K562 (cell line): ENCODE measurements around the gene TMPRSS5. TPM values are rescaled to one million over a fixed set of nuclear protein-coding genes. Genes with fewer than 3 reads are reported as not detected.

Experiments
- ATAC-seq: fragments of 200-7000 bp; cut with Tn5 transposase; 3 replicates; pipeline ENCODE4 v1.9.1; 2020; ENCODE audit warnings: moderate library complexity
- BruUV-seq: library from RNA; stranded (reverse); fragments of 400-500 nt; replicated peaks from 2 replicates; lab custom pipeline; 2021; lab: Mats Ljungman, UMichigan
- CTCF ChIA-PET: fragments of 300-600 bp; formaldehyde crosslinking; extraction: SDS; loops from one replicate; lab custom pipeline; 2021; ENCODE audit warnings: low intra/inter-chr PET ratio; lab: Yijun Ruan, JAX
- POLR2A ChIA-PET: fragments of 300-600, 350-650 bp; sonication (Branson Sonifier 250); formaldehyde crosslinking; extraction: SDS; loops from one replicate; lab custom pipeline; 2021; ENCODE audit warnings: antibody characterized with exemption, inconsistent platforms; lab: Yijun Ruan, JAX
- DNase-seq, 4 experiments: peaks; one replicate each; pipeline versions ENCODE4 v3.0.0 to v3.0.0-alpha.2; 2011 to 2018; ENCODE audit warnings: low spot score in 3 of 4, mixed read lengths in 3 of 4; ENCODE audit errors: extremely low read depth in 1 of 4
- FAIRE-seq: peaks from 2 replicates; lab custom pipeline; 2011; peaks lifted over from hg19 to GRCh38; lab: Jason Lieb, UNC
- H2AFZ ChIP-seq: 2 replicates; pipeline ENCODE4 v1.6.0; 2011; ENCODE audit warnings: low read depth, low read length, control low read depth, inconsistent platforms
- H3K27ac ChIP-seq: fragments of 200-600 bp; 3 replicates; pipeline ENCODE4 v1.8.0; 2011; ENCODE audit warnings: low read depth, mild to moderate bottlenecking, control low read depth, inconsistent platforms, low read length, moderate library complexity, mixed read lengths; ENCODE audit errors: extremely low read depth
- H3K27me3 ChIP-seq, 2 experiments: fragments of 300-600 bp in 1 of 2; 2 replicates in 1 of 2; 3 replicates in 1 of 2; pipeline versions ENCODE4 v1.6.0 to v1.8.0; 2011; ENCODE audit warnings: inconsistent platforms in 2 of 2, low read length in 2 of 2, mild to moderate bottlenecking in 1 of 2, mixed read lengths in 1 of 2, moderate library complexity in 1 of 2; ENCODE audit not compliant: control insufficient read depth in 2 of 2, insufficient read depth in 2 of 2
- H3K36me3 ChIP-seq: fragments of 300-600 bp; 3 replicates; pipeline ENCODE4 v1.8.0; 2011; ENCODE audit warnings: mild to moderate bottlenecking, low read length, inconsistent platforms; ENCODE audit not compliant: control insufficient read depth, insufficient read depth
- H3K4me1 ChIP-seq, 2 experiments: fragments of 200-600 bp in 1 of 2; replicated peaks in 1 of 2; 2 replicates in 1 of 2; 3 replicates in 1 of 2; pipeline versions ENCODE4 v1.5.1 to v1.8.0; 2011; ENCODE audit warnings: inconsistent platforms in 2 of 2, low read length in 2 of 2, mild to moderate bottlenecking in 1 of 2, mixed read lengths in 1 of 2, moderate library complexity in 1 of 2; ENCODE audit not compliant: control insufficient read depth in 2 of 2, insufficient read depth in 2 of 2
- H3K4me2 ChIP-seq: 2 replicates; pipeline ENCODE4 v1.6.1; 2011; ENCODE audit warnings: low read length, control low read depth, inconsistent platforms, mixed read lengths; ENCODE audit not compliant: insufficient read depth
- H3K4me3 ChIP-seq: fragments of 200-600 bp; sonication (generic), shearing (Covaris generic); 2 replicates; pipeline ENCODE4 v1.5.1; 2016; ENCODE audit warnings: control low read depth, inconsistent platforms
- H3K79me2 ChIP-seq: fragments of 200-600 bp; 3 replicates; pipeline ENCODE4 v1.8.0; 2011; ENCODE audit warnings: low read length, inconsistent platforms; ENCODE audit not compliant: control insufficient read depth, insufficient read depth
- H3K9ac ChIP-seq, 2 experiments: 2 replicates each; pipeline versions ENCODE4 v1.6.0 to v1.6.1; 2011; ENCODE audit warnings: low read depth in 2 of 2, low read length in 2 of 2, control low read depth in 1 of 2, inconsistent platforms in 1 of 2, mild to moderate bottlenecking in 1 of 2, mixed read lengths in 1 of 2; ENCODE audit not compliant: insufficient read depth in 1 of 2
- H3K9me1 ChIP-seq: one replicate; pipeline ENCODE4 v1.6.0; 2011; ENCODE audit warnings: inconsistent platforms, mild to moderate bottlenecking, low read length, moderate library complexity; ENCODE audit not compliant: control insufficient read depth, insufficient read depth
- H3K9me3 ChIP-seq: replicated peaks from 2 replicates; pipeline ENCODE4 v1.5.1; 2011; ENCODE audit warnings: low read depth, low read length, inconsistent platforms; ENCODE audit not compliant: control insufficient read depth, insufficient read depth
- H4K20me1 ChIP-seq: replicated peaks from 2 replicates; pipeline ENCODE4 v1.6.1; 2011; ENCODE audit warnings: low read length, inconsistent platforms, mixed read lengths; ENCODE audit not compliant: control insufficient read depth, insufficient read depth
- ETS1 ChIP-seq: conservative IDR thresholded peaks from 2 replicates; pipeline ENCODE4 v1.6.1; 2011; ENCODE audit warnings: low read depth, mild to moderate bottlenecking, low read length; ENCODE audit not compliant: control insufficient read depth
- ETV5 ChIP-seq: sonication (generic); formaldehyde crosslinking; IDR thresholded peaks from 2 replicates; pipeline ENCODE4 v1.4.0; 2020; ENCODE audit warnings: low read depth, mild to moderate bottlenecking, missing genetic modification reagents
- IFI16 ChIP-seq: fragments of 250-450 bp; sonication (Bioruptor Pico); IDR thresholded peaks from 2 replicates; pipeline ENCODE4 v2.1.2; 2022; ENCODE audit warnings: mild to moderate bottlenecking, inconsistent platforms
- KLF13 ChIP-seq: fragments of 450-650 bp; IDR thresholded peaks from 2 replicates; pipeline ENCODE4 v1.6.1; 2016; ENCODE audit warnings: missing genetic modification characterization, low read depth, mild to moderate bottlenecking, missing compliant biosample characterization, moderate library complexity, borderline replicate concordance
- MEF2A ChIP-seq: IDR thresholded peaks from 2 replicates; pipeline ENCODE4 v1.6.1; 2011; ENCODE audit warnings: low read depth, mild to moderate bottlenecking, low read length, moderate library complexity; ENCODE audit not compliant: control insufficient read depth
- PHB ChIP-seq: fragments of 250-450 bp; sonication (Bioruptor Pico); IDR thresholded peaks from 2 replicates; pipeline ENCODE4 v1.5.0; 2021
- SP1 ChIP-seq: sonication (generic); formaldehyde crosslinking; IDR thresholded peaks from 2 replicates; pipeline ENCODE4 v1.8.1; 2022; ENCODE audit warnings: mild to moderate bottlenecking, missing genetic modification reagents
- THRAP3 ChIP-seq: fragments of 450-650 bp; IDR thresholded peaks from 2 replicates; pipeline ENCODE4 v1.6.1; 2016; ENCODE audit warnings: mild to moderate bottlenecking, inconsistent platforms, borderline replicate concordance
- ZNF133 ChIP-seq: fragments of 250-450 bp; sonication (Bioruptor Pico); IDR thresholded peaks from 2 replicates; pipeline ENCODE4 v1.4.0; 2020; ENCODE audit warnings: mild to moderate bottlenecking
- ZNF511 ChIP-seq: sonication (generic); formaldehyde crosslinking; IDR thresholded peaks from 2 replicates; pipeline ENCODE4 v1.8.0; 2022; ENCODE audit warnings: mild to moderate bottlenecking, missing genetic modification reagents
- WGBS: fragments of 100-300 bp; shearing (Covaris generic); methylation state at CpG from one replicate; pipeline ENCODE4 v1.1.6; 2016; ENCODE audit warnings: low coverage, mixed read lengths; ENCODE audit not compliant: insufficient coverage; ENCODE audit errors: missing lambda C conversion rate; 5-methylcytosine and 5-hydroxymethylcytosine counted together
- in situ Hi-C: fragments of 300-500 bp; cut with MboI; formaldehyde crosslinking; loops from 4 replicates; pipeline ENCODE4 v1.15.0; 2018; ENCODE audit warnings: inconsistent platforms, mixed read lengths
- intact Hi-C: fragments of 100-400 bp; cut with micrococcal nuclease; formaldehyde crosslinking; loops from 2 replicates; pipeline ENCODE4 v1.14.2; 2022
- polyA plus RNA-seq, 8 experiments: library from polyadenylated mRNA; depleted of rRNA in 4 of 8; stranded (reverse) in 5 of 8; unstranded in 3 of 8; fragments of >200 nt; fragmentation: Nextera tagmentation in 2 of 8; fragmentation: Illumina TruSeq in 1 of 8; extraction: Ambion mirVana in 2 of 8; extraction: Trizol in 1 of 8; gene quantifications; 2 replicates each; pipeline versions ENCODE4 v1.2.1 to v1.2.3, GENCODE V29; 2011 to 2014; ENCODE audit warnings: inconsistent platforms in 1 of 8, missing spikeins in 1 of 8
- total RNA-seq, 7 experiments: library from RNA; depleted of rRNA in 6 of 7; stranded (reverse); fragments of >200 nt in 6 of 7; fragmentation: Illumina TruSeq in 2 of 7; extraction: Trizol in 2 of 7; gene quantifications; 2 replicates each; pipeline versions ENCODE4 v1.2.1 to v1.2.3, GENCODE V29; 2011 to 2021; ENCODE audit warnings: low replicate concordance in 1 of 7
- TF ChIP-seq, protein P1 (sequence below): fragments of 250-450 bp; sonication (Bioruptor Pico); IDR thresholded peaks from 2 replicates; pipeline ENCODE4 v1.8.0; 2021; ENCODE audit warnings: borderline replicate concordance, mild to moderate bottlenecking, moderate library complexity; ENCODE audit not compliant: poor library complexity, severe bottlenecking
- TF ChIP-seq, protein P2 (sequence below): fragments of 250-450 bp; sonication (Bioruptor Pico); IDR thresholded peaks from 2 replicates; pipeline ENCODE4 v1.5.0; 2021
- TF ChIP-seq, protein P3 (sequence below): sonication (generic); formaldehyde crosslinking; IDR thresholded peaks from 2 replicates; pipeline ENCODE4 v1.8.0; 2023; ENCODE audit warnings: missing genetic modification reagents, mild to moderate bottlenecking, borderline replicate concordance
- TF ChIP-seq, protein P4 (sequence below): IDR thresholded peaks from 2 replicates; pipeline ENCODE4 v1.6.1; 2011; ENCODE audit not compliant: insufficient read length; ENCODE audit errors: extremely low read depth

The TMPRSS5 gene
- total and polyA plus RNA-seq, 9 of the 15 experiments (the other 6 are each of a cell fraction or from before 2014, with no cell fraction given): 0.07 to 0.49 (median 0.17) TPM; not detected in 1

DNA sequence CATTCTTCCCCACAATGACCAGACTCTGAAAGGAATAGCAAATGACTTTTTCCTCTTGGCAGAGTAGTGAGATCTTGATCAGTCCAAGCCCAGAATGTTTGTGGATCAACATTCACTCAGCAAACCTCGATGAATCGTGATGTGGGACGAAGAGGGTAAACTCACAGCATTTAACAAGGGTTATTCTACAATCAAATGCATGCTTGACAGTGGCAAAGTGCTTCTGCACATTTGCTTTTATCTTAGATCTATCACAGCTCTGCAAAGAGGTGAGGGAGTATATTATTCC lies 31.8 kb downstream of the TMPRSS5 start:
- H4K20me1 ChIP-seq: no peaks in the 10 kb centered on the region
- 42% methylated on average over 3 of the region's 3 CpGs for WGBS
- no peak for FAIRE-seq
- ChIA-PET CTCF (no interaction called here), POLR2A (no interaction called here)
- H3K4me1 ChIP-seq: peaks cover 4 to 23% of the 10 kb centered on the region in 2 experiments; a peak in 4 of 5 replicates
- H3K27me3 ChIP-seq: no peaks in the 10 kb centered on the region
- intact Hi-C loops: no loop called here
- no peak overlapping the region for H3K27ac ChIP-seq
- no peak overlapping the region for H3K4me2 ChIP-seq
- H3K9ac ChIP-seq: no peak overlapping the region
- no peak overlapping the region for H3K4me3 ChIP-seq
- H2AFZ ChIP-seq: no peak overlapping the region
- H3K36me3 ChIP-seq: no peaks in the 10 kb centered on the region
- H3K9me1 ChIP-seq: no peaks in the 10 kb centered on the region
- BruUV-seq: no TSS peak
- no peak for ATAC-seq
- in situ Hi-C loops: no loop called here
- DNase-seq: no peak
- H3K9me3 ChIP-seq: no peaks in the 10 kb centered on the region
- no peaks in the 10 kb centered on the region for H3K79me2 ChIP-seq
- TF ChIP-seq, protein P1, sequence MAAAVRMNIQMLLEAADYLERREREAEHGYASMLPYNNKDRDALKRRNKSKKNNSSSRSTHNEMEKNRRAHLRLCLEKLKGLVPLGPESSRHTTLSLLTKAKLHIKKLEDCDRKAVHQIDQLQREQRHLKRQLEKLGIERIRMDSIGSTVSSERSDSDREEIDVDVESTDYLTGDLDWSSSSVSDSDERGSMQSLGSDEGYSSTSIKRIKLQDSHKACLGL (CRISPR knock-in tag): no peak
- no peak for TF ChIP-seq THRAP3
- TF ChIP-seq IFI16 (CRISPR knock-in tag): no peak
- no peak for TF ChIP-seq KLF13
- TF ChIP-seq, protein P2, sequence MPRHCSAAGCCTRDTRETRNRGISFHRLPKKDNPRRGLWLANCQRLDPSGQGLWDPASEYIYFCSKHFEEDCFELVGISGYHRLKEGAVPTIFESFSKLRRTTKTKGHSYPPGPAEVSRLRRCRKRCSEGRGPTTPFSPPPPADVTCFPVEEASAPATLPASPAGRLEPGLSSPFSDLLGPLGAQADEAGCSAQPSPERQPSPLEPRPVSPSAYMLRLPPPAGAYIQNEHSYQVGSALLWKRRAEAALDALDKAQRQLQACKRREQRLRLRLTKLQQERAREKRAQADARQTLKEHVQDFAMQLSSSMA (CRISPR knock-in tag): no peak
- TF ChIP-seq PHB (CRISPR knock-in tag): no peak
- no peak for TF ChIP-seq MEF2A
- TF ChIP-seq ZNF511: no peak
- TF ChIP-seq, protein P3, sequence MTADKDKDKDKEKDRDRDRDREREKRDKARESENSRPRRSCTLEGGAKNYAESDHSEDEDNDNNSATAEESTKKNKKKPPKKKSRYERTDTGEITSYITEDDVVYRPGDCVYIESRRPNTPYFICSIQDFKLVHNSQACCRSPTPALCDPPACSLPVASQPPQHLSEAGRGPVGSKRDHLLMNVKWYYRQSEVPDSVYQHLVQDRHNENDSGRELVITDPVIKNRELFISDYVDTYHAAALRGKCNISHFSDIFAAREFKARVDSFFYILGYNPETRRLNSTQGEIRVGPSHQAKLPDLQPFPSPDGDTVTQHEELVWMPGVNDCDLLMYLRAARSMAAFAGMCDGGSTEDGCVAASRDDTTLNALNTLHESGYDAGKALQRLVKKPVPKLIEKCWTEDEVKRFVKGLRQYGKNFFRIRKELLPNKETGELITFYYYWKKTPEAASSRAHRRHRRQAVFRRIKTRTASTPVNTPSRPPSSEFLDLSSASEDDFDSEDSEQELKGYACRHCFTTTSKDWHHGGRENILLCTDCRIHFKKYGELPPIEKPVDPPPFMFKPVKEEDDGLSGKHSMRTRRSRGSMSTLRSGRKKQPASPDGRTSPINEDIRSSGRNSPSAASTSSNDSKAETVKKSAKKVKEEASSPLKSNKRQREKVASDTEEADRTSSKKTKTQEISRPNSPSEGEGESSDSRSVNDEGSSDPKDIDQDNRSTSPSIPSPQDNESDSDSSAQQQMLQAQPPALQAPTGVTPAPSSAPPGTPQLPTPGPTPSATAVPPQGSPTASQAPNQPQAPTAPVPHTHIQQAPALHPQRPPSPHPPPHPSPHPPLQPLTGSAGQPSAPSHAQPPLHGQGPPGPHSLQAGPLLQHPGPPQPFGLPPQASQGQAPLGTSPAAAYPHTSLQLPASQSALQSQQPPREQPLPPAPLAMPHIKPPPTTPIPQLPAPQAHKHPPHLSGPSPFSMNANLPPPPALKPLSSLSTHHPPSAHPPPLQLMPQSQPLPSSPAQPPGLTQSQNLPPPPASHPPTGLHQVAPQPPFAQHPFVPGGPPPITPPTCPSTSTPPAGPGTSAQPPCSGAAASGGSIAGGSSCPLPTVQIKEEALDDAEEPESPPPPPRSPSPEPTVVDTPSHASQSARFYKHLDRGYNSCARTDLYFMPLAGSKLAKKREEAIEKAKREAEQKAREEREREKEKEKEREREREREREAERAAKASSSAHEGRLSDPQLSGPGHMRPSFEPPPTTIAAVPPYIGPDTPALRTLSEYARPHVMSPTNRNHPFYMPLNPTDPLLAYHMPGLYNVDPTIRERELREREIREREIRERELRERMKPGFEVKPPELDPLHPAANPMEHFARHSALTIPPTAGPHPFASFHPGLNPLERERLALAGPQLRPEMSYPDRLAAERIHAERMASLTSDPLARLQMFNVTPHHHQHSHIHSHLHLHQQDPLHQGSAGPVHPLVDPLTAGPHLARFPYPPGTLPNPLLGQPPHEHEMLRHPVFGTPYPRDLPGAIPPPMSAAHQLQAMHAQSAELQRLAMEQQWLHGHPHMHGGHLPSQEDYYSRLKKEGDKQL (CRISPR knock-in tag): no peak
- TF ChIP-seq ZNF133 (CRISPR knock-in tag): no peak
- TF ChIP-seq ETV5 (CRISPR knock-in tag): no peak
- TF ChIP-seq SP1: no peak
- TF ChIP-seq, protein P4, sequence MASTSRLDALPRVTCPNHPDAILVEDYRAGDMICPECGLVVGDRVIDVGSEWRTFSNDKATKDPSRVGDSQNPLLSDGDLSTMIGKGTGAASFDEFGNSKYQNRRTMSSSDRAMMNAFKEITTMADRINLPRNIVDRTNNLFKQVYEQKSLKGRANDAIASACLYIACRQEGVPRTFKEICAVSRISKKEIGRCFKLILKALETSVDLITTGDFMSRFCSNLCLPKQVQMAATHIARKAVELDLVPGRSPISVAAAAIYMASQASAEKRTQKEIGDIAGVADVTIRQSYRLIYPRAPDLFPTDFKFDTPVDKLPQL: no peak
- TF ChIP-seq ETS1: no peak
